ENCODE results near the gene GALNT1.
A peak's percentile ranks its signal among the peaks of the same experiment; 100 is the strongest.

Gene GALNT1

GRCh38 chr18:35717182-35717581 is 135.6 kb downstream of the GALNT1 start:
- DNase-seq (ENCODE audit: low read depth): no peak

GRCh38 chr18:35721431-35722081 is 140.0 kb downstream of the GALNT1 start:
- Histone ChIP-seq H3K9me3 (ENCODE audit: control insufficient read depth, low read length) (peaks cover 23% of the 10 kb centered on the region), H3K27me3 (replicated peaks; ENCODE audit: control insufficient read depth, insufficient read depth, low read length) (no peaks in the 10 kb centered on the region), H3K9ac (ENCODE audit: low read length) (no peak overlapping the region), H3K4me3 (ENCODE audit: low read length) (no peak overlapping the region), H3K36me3 (ENCODE audit: control insufficient read depth, insufficient read depth, low read length, severe bottlenecking) (no peaks in the 10 kb centered on the region), H3K4me1 (ENCODE audit: control insufficient read depth, insufficient read depth, low read length) (no peaks in the 10 kb centered on the region)
- no peak for DNase-seq (ENCODE audit: low read depth)

More at GRCh38 chr18:35717182-35717581, 135.6 kb downstream of the GALNT1 start:
- H3K36me3 ChIP-seq (ENCODE audit: control insufficient read depth, insufficient read depth, low read length, severe bottlenecking): peaks cover 13% of the 10 kb centered on the region
- H3K9ac ChIP-seq (ENCODE audit: low read length): no peak overlapping the region
- H3K4me1 ChIP-seq (ENCODE audit: control insufficient read depth, insufficient read depth, low read length): no peaks in the 10 kb centered on the region
- H3K9me3 ChIP-seq (ENCODE audit: control insufficient read depth, low read length): peaks cover 19% of the 10 kb centered on the region
- H3K27me3 ChIP-seq (replicated peaks; ENCODE audit: control insufficient read depth, insufficient read depth, low read length): no peaks in the 10 kb centered on the region
- no peak overlapping the region for H3K4me3 ChIP-seq (ENCODE audit: low read length)

- Histone ChIP-seq H3K27me3 (replicated peaks; ENCODE audit: control insufficient read depth, insufficient read depth, low read length) (no peaks in the 10 kb centered on the region), H3K4me1 (ENCODE audit: control insufficient read depth, insufficient read depth, low read length) (peaks cover 4% of the 10 kb centered on the region), H3K36me3 (ENCODE audit: control insufficient read depth, insufficient read depth, low read length, severe bottlenecking) (no peaks in the 10 kb centered on the region), H3K9ac (ENCODE audit: low read length) (no peak overlapping the region), H3K4me3 (ENCODE audit: low read length) (no peak overlapping the region), H3K9me3 (ENCODE audit: control insufficient read depth, low read length) (peaks cover 4% of the 10 kb centered on the region)
- no peak for DNase-seq (ENCODE audit: low read depth)
Measured at GRCh38 chr18:35728676-35729075, 147.1 kb downstream of the GALNT1 start.

GRCh38 chr18:35729991-35730668 is 148.6 kb downstream of the GALNT1 start:
- H3K9me3 ChIP-seq (ENCODE audit: control insufficient read depth, low read length): peaks cover 4% of the 10 kb centered on the region
- no peaks in the 10 kb centered on the region for H3K36me3 ChIP-seq (ENCODE audit: control insufficient read depth, insufficient read depth, low read length, severe bottlenecking)
- peaks cover 4% of the 10 kb centered on the region for H3K4me1 ChIP-seq (ENCODE audit: control insufficient read depth, insufficient read depth, low read length)
- no peak overlapping the region for H3K9ac ChIP-seq (ENCODE audit: low read length)
- no peak for DNase-seq (ENCODE audit: low read depth)
- no peaks in the 10 kb centered on the region for H3K27me3 ChIP-seq (replicated peaks; ENCODE audit: control insufficient read depth, insufficient read depth, low read length)
- H3K4me3 ChIP-seq (ENCODE audit: low read length): no peak overlapping the region

- H3K4me1 ChIP-seq (ENCODE audit: control insufficient read depth, insufficient read depth, low read length): peaks cover 4% of the 10 kb centered on the region
- H3K27me3 ChIP-seq (replicated peaks; ENCODE audit: control insufficient read depth, insufficient read depth, low read length): no peaks in the 10 kb centered on the region
- H3K9ac ChIP-seq (ENCODE audit: low read length): no peak overlapping the region
- DNase-seq (ENCODE audit: low read depth): no peak
- H3K4me3 ChIP-seq (ENCODE audit: low read length): no peak overlapping the region
- peaks cover 4% of the 10 kb centered on the region for H3K9me3 ChIP-seq (ENCODE audit: control insufficient read depth, low read length)
- H3K36me3 ChIP-seq (ENCODE audit: control insufficient read depth, insufficient read depth, low read length, severe bottlenecking): no peaks in the 10 kb centered on the region
Measured at GRCh38 chr18:35730691-35731370, 149.3 kb downstream of the GALNT1 start.

GRCh38 chr18:35731701-35732100 is 150.2 kb downstream of the GALNT1 start:
- H3K27me3 ChIP-seq (replicated peaks; ENCODE audit: control insufficient read depth, insufficient read depth, low read length): no peaks in the 10 kb centered on the region
- no peak overlapping the region for H3K4me3 ChIP-seq (ENCODE audit: low read length)
- no peak for DNase-seq (ENCODE audit: low read depth)
- peaks cover 4% of the 10 kb centered on the region for H3K4me1 ChIP-seq (ENCODE audit: control insufficient read depth, insufficient read depth, low read length)
- H3K36me3 ChIP-seq (ENCODE audit: control insufficient read depth, insufficient read depth, low read length, severe bottlenecking): no peaks in the 10 kb centered on the region
- H3K9ac ChIP-seq (ENCODE audit: low read length): no peak overlapping the region
- H3K9me3 ChIP-seq (ENCODE audit: control insufficient read depth, low read length): no peaks in the 10 kb centered on the region

- Histone ChIP-seq H3K4me1 (ENCODE audit: control insufficient read depth, insufficient read depth, low read length) (peaks cover 4% of the 10 kb centered on the region), H3K9ac (ENCODE audit: low read length) (no peak overlapping the region), H3K36me3 (ENCODE audit: control insufficient read depth, insufficient read depth, low read length, severe bottlenecking) (no peaks in the 10 kb centered on the region), H3K4me3 (ENCODE audit: low read length) (no peak overlapping the region), H3K9me3 (ENCODE audit: control insufficient read depth, low read length) (no peaks in the 10 kb centered on the region), H3K27me3 (replicated peaks; ENCODE audit: control insufficient read depth, insufficient read depth, low read length) (no peaks in the 10 kb centered on the region)
- no peak for DNase-seq (ENCODE audit: low read depth)
Measured at GRCh38 chr18:35732162-35732561, 150.6 kb downstream of the GALNT1 start.

- Histone ChIP-seq H3K9ac (ENCODE audit: low read length) (peak overlapping the region; percentile 7), H3K4me1 (ENCODE audit: control insufficient read depth, insufficient read depth, low read length) (peaks cover 4% of the 10 kb centered on the region), H3K36me3 (ENCODE audit: control insufficient read depth, insufficient read depth, low read length, severe bottlenecking) (no peaks in the 10 kb centered on the region), H3K4me3 (ENCODE audit: low read length) (no peak overlapping the region), H3K9me3 (ENCODE audit: control insufficient read depth, low read length) (no peaks in the 10 kb centered on the region), H3K27me3 (replicated peaks; ENCODE audit: control insufficient read depth, insufficient read depth, low read length) (no peaks in the 10 kb centered on the region)
- peak; percentile 76 for DNase-seq (ENCODE audit: low read depth)
Measured at GRCh38 chr18:35732636-35733035, 151.1 kb downstream of the GALNT1 start.

GRCh38 chr18:35733408-35733807 is 151.9 kb downstream of the GALNT1 start:
- Histone ChIP-seq H3K9ac (ENCODE audit: low read length) (no peak overlapping the region), H3K9me3 (ENCODE audit: control insufficient read depth, low read length) (no peaks in the 10 kb centered on the region), H3K4me3 (ENCODE audit: low read length) (no peak overlapping the region), H3K4me1 (ENCODE audit: control insufficient read depth, insufficient read depth, low read length) (peaks cover 4% of the 10 kb centered on the region), H3K36me3 (ENCODE audit: control insufficient read depth, insufficient read depth, low read length, severe bottlenecking) (no peaks in the 10 kb centered on the region), H3K27me3 (replicated peaks; ENCODE audit: control insufficient read depth, insufficient read depth, low read length) (no peaks in the 10 kb centered on the region)
- no peak for DNase-seq (ENCODE audit: low read depth)

- no peak overlapping the region for H3K9ac ChIP-seq (ENCODE audit: low read length)
- H3K4me3 ChIP-seq (ENCODE audit: low read length): no peak overlapping the region
- no peaks in the 10 kb centered on the region for H3K9me3 ChIP-seq (ENCODE audit: control insufficient read depth, low read length)
- peak; percentile 48 for DNase-seq (ENCODE audit: low read depth)
- no peaks in the 10 kb centered on the region for H3K27me3 ChIP-seq (replicated peaks; ENCODE audit: control insufficient read depth, insufficient read depth, low read length)
- H3K36me3 ChIP-seq (ENCODE audit: control insufficient read depth, insufficient read depth, low read length, severe bottlenecking): no peaks in the 10 kb centered on the region
- peaks cover 4% of the 10 kb centered on the region for H3K4me1 ChIP-seq (ENCODE audit: control insufficient read depth, insufficient read depth, low read length)
Measured at GRCh38 chr18:35736696-35737095, 155.2 kb downstream of the GALNT1 start.

- Histone ChIP-seq H3K9me3 (ENCODE audit: control insufficient read depth, low read length) (no peaks in the 10 kb centered on the region), H3K9ac (ENCODE audit: low read length) (no peak overlapping the region), H3K4me1 (ENCODE audit: control insufficient read depth, insufficient read depth, low read length) (no peaks in the 10 kb centered on the region), H3K27me3 (replicated peaks; ENCODE audit: control insufficient read depth, insufficient read depth, low read length) (no peaks in the 10 kb centered on the region), H3K4me3 (ENCODE audit: low read length) (no peak overlapping the region), H3K36me3 (ENCODE audit: control insufficient read depth, insufficient read depth, low read length, severe bottlenecking) (no peaks in the 10 kb centered on the region)
- DNase-seq (ENCODE audit: low read depth): no peak
Measured at GRCh38 chr18:35739778-35740177, 158.2 kb downstream of the GALNT1 start.

Measured in adipocyte (in vitro differentiated cells).